HepG2 (cell line): ENCODE data around the gene PHACTR1. TPM values are rescaled to one million over a fixed set of nuclear protein-coding genes. Genes with fewer than 3 reads are reported as not detected.

Experiments
- ATAC-seq: fragments of 200-7000 bp; cut with Tn5 transposase; 3 replicates; pipeline ENCODE4 v1.9.1; 2020; ENCODE audit warnings: mild to moderate bottlenecking, moderate library complexity
- BruUV-seq: library from RNA; stranded (reverse); fragments of 400-500 nt; replicated peaks from 2 replicates; lab custom pipeline; 2021; lab: Mats Ljungman, UMichigan
- CTCF ChIA-PET: fragments of 300-600 bp; formaldehyde crosslinking; extraction: SDS; loops from one replicate; lab custom pipeline; 2021; ENCODE audit warnings: low total read pairs, inconsistent platforms, low intra/inter-chr PET ratio; lab: Yijun Ruan, JAX
- POLR2A ChIA-PET: fragments of 350-600 bp; sonication (Branson Sonifier 250); formaldehyde crosslinking; loops from one replicate; lab custom pipeline; 2020; ENCODE audit warnings: antibody characterized with exemption, inconsistent platforms; lab: Yijun Ruan, JAX
- DNase-seq: peaks from one replicate; pipeline ENCODE4 v3.0.0-alpha.2; 2015; ENCODE audit warnings: low spot score
- FAIRE-seq: peaks from 3 replicates; lab custom pipeline; 2011; peaks lifted over from hg19 to GRCh38; lab: Jason Lieb, UNC
- H2AFZ ChIP-seq: one replicate; pipeline ENCODE4 v1.6.1; 2011; ENCODE audit warnings: low read length, inconsistent platforms
- H3K27ac ChIP-seq: fragments of 300-600 bp; 3 replicates; pipeline ENCODE4 v1.8.0; 2011; ENCODE audit warnings: mixed run types, mild to moderate bottlenecking, mixed read lengths, low read length, inconsistent platforms; ENCODE audit not compliant: insufficient read depth; ENCODE audit errors: extremely low read length
- H3K27me3 ChIP-seq, 2 experiments: fragments of 200-600 bp in 1 of 2; 2 replicates in 1 of 2; 3 replicates in 1 of 2; pipeline versions ENCODE4 v1.6.0 to v1.8.0; 2011; ENCODE audit warnings: low read length in 2 of 2, mild to moderate bottlenecking in 2 of 2, moderate library complexity in 2 of 2, inconsistent platforms in 1 of 2; ENCODE audit not compliant: insufficient read depth in 2 of 2, control insufficient read depth in 1 of 2
- H3K36me3 ChIP-seq, 2 experiments: fragments of 200-600 bp in 1 of 2; replicated peaks in 1 of 2; 2 replicates in 1 of 2; 3 replicates in 1 of 2; pipeline versions ENCODE4 v1.5.1 to v1.8.0; 2011; ENCODE audit warnings: low read length in 2 of 2, inconsistent platforms in 1 of 2; ENCODE audit not compliant: insufficient read depth in 2 of 2, control insufficient read depth in 1 of 2
- H3K4me1 ChIP-seq: 2 replicates; pipeline ENCODE4 v1.5.1; 2012; ENCODE audit warnings: low read length, inconsistent platforms; ENCODE audit not compliant: insufficient read depth
- H3K4me2 ChIP-seq: 2 replicates; pipeline ENCODE4 v1.6.0; 2011; ENCODE audit warnings: low read depth, low read length, inconsistent platforms
- H3K4me3 ChIP-seq, 3 experiments: fragments of 200-600 bp in 1 of 3; sonication (generic), shearing (Covaris generic) in 1 of 3; replicated peaks in 1 of 3; 2 replicates each; pipeline ENCODE4 v1.5.1; 2011 to 2016; ENCODE audit warnings: low read length in 3 of 3, inconsistent platforms in 2 of 3, low read depth in 2 of 3, mild to moderate bottlenecking in 2 of 3, control low read depth in 1 of 3, mixed read lengths in 1 of 3; ENCODE audit not compliant: insufficient read depth in 1 of 3
- H3K79me2 ChIP-seq: one replicate; pipeline ENCODE4 v1.6.1; 2011; ENCODE audit warnings: low read length, inconsistent platforms; ENCODE audit not compliant: insufficient read depth
- H3K9ac ChIP-seq: 2 replicates; pipeline ENCODE4 v1.6.0; 2011; ENCODE audit warnings: mild to moderate bottlenecking, low read depth, low read length, inconsistent platforms; ENCODE audit not compliant: insufficient read depth
- H3K9me3 ChIP-seq: 2 replicates; pipeline ENCODE4 v1.5.1; 2012; ENCODE audit warnings: mild to moderate bottlenecking, low read length
- H4K20me1 ChIP-seq: 2 replicates; pipeline ENCODE4 v1.6.0; 2011; ENCODE audit warnings: inconsistent platforms, mild to moderate bottlenecking, low read length, moderate library complexity; ENCODE audit not compliant: insufficient read depth
- HDAC1 ChIP-seq: sonication (generic); formaldehyde crosslinking; IDR thresholded peaks from 2 replicates; pipeline ENCODE4 v1.5.1; 2020; ENCODE audit warnings: mild to moderate bottlenecking, missing genetic modification reagents
- HOXA9 ChIP-seq: sonication (generic); formaldehyde crosslinking; IDR thresholded peaks from 2 replicates; pipeline ENCODE4 v1.8.1; 2022; ENCODE audit warnings: missing genetic modification reagents, mild to moderate bottlenecking, moderate library complexity, borderline replicate concordance
- SCMH1 ChIP-seq: sonication (generic); formaldehyde crosslinking; IDR thresholded peaks from 2 replicates; pipeline ENCODE4 v1.9.0; 2021; ENCODE audit warnings: missing genetic modification reagents, mild to moderate bottlenecking, borderline replicate concordance
- SMARCC2 ChIP-seq: fragments of 450-650 bp; IDR thresholded peaks from 2 replicates; pipeline ENCODE4 v1.6.1; 2017; ENCODE audit warnings: antibody characterized with exemption, mild to moderate bottlenecking
- ZNF792 ChIP-seq: IDR thresholded peaks from 2 replicates; pipeline ENCODE4 v1.6.1; 2016
- ZNF879 ChIP-seq: sonication (generic); formaldehyde crosslinking; IDR thresholded peaks from 2 replicates; pipeline ENCODE4 v1.8.1; 2023; ENCODE audit warnings: missing genetic modification reagents
- WGBS: methylation state at CpG from one replicate; pipeline ENCODE4 v1.1.6; 2017; ENCODE audit warnings: low lambda C conversion rate; 5-methylcytosine and 5-hydroxymethylcytosine counted together
- in situ Hi-C: cut with HindIII; loops from 2 replicates; pipeline ENCODE4 v1.10.0; 2017; ENCODE audit warnings: low pct_unique_long_range_greater_than_20kb; ENCODE audit not compliant: extremely low pct_ligation_motif_present
- intact Hi-C: fragments of 100-400 bp; cut with micrococcal nuclease; formaldehyde crosslinking; loops from one replicate; pipeline ENCODE4 v1.10.0; 2022; ENCODE audit not compliant: unreplicated experiment
- polyA plus RNA-seq, 8 experiments: library from polyadenylated mRNA; depleted of rRNA in 3 of 8; stranded (reverse) in 7 of 8; unstranded in 1 of 8; fragments of >200 nt; fragmentation: Illumina TruSeq in 4 of 8; extraction: Trizol in 4 of 8; gene quantifications; 2 replicates each; pipeline versions ENCODE4 v1.2.1 to v1.2.3, GENCODE V29; 2011 to 2016; ENCODE audit warnings: low read depth in 4 of 8, missing spikeins in 1 of 8, mixed read lengths in 1 of 8; ENCODE audit not compliant: insufficient read depth in 1 of 8
- total RNA-seq, 5 experiments: library from RNA; depleted of rRNA; stranded (reverse); fragments of >200 nt; fragmentation: Illumina TruSeq; extraction: Trizol; gene quantifications; 2 replicates each; pipeline ENCODE4 v1.2.3, GENCODE V29; 2016; ENCODE audit warnings: low read depth in 1 of 5
- TF ChIP-seq, protein P1 (sequence below): sonication (generic); formaldehyde crosslinking; IDR thresholded peaks from 2 replicates; pipeline ENCODE4 v1.8.0; 2022; ENCODE audit warnings: mild to moderate bottlenecking, missing genetic modification reagents, moderate library complexity
- TF ChIP-seq, protein P2 (sequence below): sonication (generic); formaldehyde crosslinking; IDR thresholded peaks from 2 replicates; pipeline ENCODE4 v1.5.0; 2020; ENCODE audit warnings: mild to moderate bottlenecking, missing genetic modification reagents
- TF ChIP-seq, protein P3 (sequence below): IDR thresholded peaks from 2 replicates; pipeline ENCODE4 v1.6.1; 2012; ENCODE audit warnings: low read depth, low read length, improper control_type of control experiment
- TF ChIP-seq, protein P4 (sequence below): sonication (generic); formaldehyde crosslinking; IDR thresholded peaks from 2 replicates; pipeline ENCODE4 v1.9.0; 2021; ENCODE audit warnings: missing genetic modification reagents, borderline replicate concordance
- TF ChIP-seq, protein P5 (sequence below): sonication (generic); formaldehyde crosslinking; IDR thresholded peaks from 2 replicates; pipeline ENCODE4 v1.9.0; 2021; ENCODE audit warnings: mild to moderate bottlenecking, missing genetic modification reagents

PHACTR1 gene
- total and polyA plus RNA-seq, 2 of the 13 experiments (the other 11 are each of a cell fraction or from before 2014, with no cell fraction given), result 0.09 TPM; not detected in 1

DNA sequence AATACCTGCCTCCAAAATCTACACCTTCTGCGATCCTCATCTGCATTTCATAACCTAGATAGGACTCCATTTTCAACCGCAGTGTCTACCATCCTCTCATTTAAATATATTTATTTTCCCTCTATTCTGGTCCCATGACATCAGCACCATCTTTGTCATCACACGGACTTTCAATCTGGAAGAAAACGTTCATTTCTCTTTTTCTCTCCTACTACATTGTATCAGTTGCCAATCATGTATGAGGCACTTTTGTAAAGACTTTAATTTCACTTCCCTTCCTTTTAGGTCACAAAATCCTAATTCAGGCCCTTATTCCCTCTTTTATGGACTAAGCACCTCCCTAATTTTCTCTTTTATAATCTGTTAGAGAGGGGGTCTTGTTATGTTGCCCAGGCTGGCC lies 89.6 kb downstream of the PHACTR1 start:
- no peaks in the 10 kb centered on the region for H3K79me2 ChIP-seq
- no peak for FAIRE-seq
- BruUV-seq, result no TSS peak
- no peak overlapping the region for H2AFZ ChIP-seq
- in situ Hi-C loops, result no loop called here
- no peaks in the 10 kb centered on the region for H3K36me3 ChIP-seq
- no peaks in the 10 kb centered on the region for H4K20me1 ChIP-seq
- ATAC-seq, result no peak
- H3K9me3 ChIP-seq, result no peaks in the 10 kb centered on the region
- H3K27me3 ChIP-seq, result no peaks in the 10 kb centered on the region
- 16% methylated on average over 4 of the region's 4 CpGs for WGBS
- POLR2A ChIA-PET, result no interaction called here
- intact Hi-C loops, result no loop called here
- no peak overlapping the region for H3K4me3 ChIP-seq
- H3K27ac ChIP-seq, result no peak overlapping the region
- CTCF ChIA-PET, result no interaction called here
- no peak overlapping the region for H3K9ac ChIP-seq
- DNase-seq, result no peak
- no peaks in the 10 kb centered on the region for H3K4me1 ChIP-seq
- no peak overlapping the region for H3K4me2 ChIP-seq
- TF ChIP-seq, protein P1, sequence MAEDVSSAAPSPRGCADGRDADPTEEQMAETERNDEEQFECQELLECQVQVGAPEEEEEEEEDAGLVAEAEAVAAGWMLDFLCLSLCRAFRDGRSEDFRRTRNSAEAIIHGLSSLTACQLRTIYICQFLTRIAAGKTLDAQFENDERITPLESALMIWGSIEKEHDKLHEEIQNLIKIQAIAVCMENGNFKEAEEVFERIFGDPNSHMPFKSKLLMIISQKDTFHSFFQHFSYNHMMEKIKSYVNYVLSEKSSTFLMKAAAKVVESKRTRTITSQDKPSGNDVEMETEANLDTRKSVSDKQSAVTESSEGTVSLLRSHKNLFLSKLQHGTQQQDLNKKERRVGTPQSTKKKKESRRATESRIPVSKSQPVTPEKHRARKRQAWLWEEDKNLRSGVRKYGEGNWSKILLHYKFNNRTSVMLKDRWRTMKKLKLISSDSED, result no peak
- TF ChIP-seq, protein P2, sequence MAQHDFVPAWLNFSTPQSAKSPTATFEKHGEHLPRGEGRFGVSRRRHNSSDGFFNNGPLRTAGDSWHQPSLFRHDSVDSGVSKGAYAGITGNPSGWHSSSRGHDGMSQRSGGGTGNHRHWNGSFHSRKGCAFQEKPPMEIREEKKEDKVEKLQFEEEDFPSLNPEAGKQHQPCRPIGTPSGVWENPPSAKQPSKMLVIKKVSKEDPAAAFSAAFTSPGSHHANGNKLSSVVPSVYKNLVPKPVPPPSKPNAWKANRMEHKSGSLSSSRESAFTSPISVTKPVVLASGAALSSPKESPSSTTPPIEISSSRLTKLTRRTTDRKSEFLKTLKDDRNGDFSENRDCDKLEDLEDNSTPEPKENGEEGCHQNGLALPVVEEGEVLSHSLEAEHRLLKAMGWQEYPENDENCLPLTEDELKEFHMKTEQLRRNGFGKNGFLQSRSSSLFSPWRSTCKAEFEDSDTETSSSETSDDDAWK (CRISPR knock-in tag), result no peak
- TF ChIP-seq, protein P3, sequence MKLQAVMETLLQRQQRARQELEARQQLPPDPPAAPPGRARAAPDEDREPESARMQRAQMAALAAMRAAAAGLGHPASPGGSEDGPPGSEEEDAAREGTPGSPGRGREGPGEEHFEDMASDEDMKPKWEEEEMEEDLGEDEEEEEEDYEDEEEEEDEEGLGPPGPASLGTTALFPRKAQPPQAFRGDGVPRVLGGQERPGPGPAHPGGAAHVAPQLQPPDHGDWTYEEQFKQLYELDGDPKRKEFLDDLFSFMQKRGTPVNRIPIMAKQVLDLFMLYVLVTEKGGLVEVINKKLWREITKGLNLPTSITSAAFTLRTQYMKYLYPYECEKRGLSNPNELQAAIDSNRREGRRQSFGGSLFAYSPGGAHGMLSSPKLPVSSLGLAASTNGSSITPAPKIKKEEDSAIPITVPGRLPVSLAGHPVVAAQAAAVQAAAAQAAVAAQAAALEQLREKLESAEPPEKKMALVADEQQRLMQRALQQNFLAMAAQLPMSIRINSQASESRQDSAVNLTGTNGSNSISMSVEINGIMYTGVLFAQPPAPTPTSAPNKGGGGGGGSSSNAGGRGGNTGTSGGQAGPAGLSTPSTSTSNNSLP, result no peak
- TF ChIP-seq, protein P4, sequence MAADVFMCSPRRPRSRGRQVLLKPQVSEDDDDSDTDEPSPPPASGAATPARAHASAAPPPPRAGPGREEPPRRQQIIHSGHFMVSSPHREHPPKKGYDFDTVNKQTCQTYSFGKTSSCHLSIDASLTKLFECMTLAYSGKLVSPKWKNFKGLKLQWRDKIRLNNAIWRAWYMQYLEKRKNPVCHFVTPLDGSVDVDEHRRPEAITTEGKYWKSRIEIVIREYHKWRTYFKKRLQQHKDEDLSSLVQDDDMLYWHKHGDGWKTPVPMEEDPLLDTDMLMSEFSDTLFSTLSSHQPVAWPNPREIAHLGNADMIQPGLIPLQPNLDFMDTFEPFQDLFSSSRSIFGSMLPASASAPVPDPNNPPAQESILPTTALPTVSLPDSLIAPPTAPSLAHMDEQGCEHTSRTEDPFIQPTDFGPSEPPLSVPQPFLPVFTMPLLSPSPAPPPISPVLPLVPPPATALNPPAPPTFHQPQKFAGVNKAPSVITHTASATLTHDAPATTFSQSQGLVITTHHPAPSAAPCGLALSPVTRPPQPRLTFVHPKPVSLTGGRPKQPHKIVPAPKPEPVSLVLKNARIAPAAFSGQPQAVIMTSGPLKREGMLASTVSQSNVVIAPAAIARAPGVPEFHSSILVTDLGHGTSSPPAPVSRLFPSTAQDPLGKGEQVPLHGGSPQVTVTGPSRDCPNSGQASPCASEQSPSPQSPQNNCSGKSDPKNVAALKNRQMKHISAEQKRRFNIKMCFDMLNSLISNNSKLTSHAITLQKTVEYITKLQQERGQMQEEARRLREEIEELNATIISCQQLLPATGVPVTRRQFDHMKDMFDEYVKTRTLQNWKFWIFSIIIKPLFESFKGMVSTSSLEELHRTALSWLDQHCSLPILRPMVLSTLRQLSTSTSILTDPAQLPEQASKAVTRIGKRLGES (CRISPR knock-in tag), result no peak
- TF ChIP-seq HOXA9 (CRISPR knock-in tag), result no peak
- TF ChIP-seq HDAC1 (CRISPR knock-in tag), result no peak
- no peak for TF ChIP-seq ZNF792 (CRISPR knock-in tag)
- no peak for TF ChIP-seq SMARCC2
- no peak for TF ChIP-seq ZNF879 (CRISPR knock-in tag)
- TF ChIP-seq SCMH1, result no peak
- TF ChIP-seq, protein P5, sequence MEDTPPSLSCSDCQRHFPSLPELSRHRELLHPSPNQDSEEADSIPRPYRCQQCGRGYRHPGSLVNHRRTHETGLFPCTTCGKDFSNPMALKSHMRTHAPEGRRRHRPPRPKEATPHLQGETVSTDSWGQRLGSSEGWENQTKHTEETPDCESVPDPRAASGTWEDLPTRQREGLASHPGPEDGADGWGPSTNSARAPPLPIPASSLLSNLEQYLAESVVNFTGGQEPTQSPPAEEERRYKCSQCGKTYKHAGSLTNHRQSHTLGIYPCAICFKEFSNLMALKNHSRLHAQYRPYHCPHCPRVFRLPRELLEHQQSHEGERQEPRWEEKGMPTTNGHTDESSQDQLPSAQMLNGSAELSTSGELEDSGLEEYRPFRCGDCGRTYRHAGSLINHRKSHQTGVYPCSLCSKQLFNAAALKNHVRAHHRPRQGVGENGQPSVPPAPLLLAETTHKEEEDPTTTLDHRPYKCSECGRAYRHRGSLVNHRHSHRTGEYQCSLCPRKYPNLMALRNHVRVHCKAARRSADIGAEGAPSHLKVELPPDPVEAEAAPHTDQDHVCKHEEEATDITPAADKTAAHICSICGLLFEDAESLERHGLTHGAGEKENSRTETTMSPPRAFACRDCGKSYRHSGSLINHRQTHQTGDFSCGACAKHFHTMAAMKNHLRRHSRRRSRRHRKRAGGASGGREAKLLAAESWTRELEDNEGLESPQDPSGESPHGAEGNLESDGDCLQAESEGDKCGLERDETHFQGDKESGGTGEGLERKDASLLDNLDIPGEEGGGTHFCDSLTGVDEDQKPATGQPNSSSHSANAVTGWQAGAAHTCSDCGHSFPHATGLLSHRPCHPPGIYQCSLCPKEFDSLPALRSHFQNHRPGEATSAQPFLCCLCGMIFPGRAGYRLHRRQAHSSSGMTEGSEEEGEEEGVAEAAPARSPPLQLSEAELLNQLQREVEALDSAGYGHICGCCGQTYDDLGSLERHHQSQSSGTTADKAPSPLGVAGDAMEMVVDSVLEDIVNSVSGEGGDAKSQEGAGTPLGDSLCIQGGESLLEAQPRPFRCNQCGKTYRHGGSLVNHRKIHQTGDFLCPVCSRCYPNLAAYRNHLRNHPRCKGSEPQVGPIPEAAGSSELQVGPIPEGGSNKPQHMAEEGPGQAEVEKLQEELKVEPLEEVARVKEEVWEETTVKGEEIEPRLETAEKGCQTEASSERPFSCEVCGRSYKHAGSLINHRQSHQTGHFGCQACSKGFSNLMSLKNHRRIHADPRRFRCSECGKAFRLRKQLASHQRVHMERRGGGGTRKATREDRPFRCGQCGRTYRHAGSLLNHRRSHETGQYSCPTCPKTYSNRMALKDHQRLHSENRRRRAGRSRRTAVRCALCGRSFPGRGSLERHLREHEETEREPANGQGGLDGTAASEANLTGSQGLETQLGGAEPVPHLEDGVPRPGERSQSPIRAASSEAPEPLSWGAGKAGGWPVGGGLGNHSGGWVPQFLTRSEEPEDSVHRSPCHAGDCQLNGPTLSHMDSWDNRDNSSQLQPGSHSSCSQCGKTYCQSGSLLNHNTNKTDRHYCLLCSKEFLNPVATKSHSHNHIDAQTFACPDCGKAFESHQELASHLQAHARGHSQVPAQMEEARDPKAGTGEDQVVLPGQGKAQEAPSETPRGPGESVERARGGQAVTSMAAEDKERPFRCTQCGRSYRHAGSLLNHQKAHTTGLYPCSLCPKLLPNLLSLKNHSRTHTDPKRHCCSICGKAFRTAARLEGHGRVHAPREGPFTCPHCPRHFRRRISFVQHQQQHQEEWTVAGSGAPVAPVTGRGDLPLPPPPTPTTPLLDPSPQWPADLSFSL (CRISPR knock-in tag), result no peak
